Tibial nerve (tissue), 4 donors: ENCODE data around the gene S1PR1. TPM values are rescaled to one million over a fixed set of nuclear protein-coding genes. Genes with fewer than 3 reads are reported as not detected.

Source experiments
- DNase-seq, 2 donors: peaks; one replicate each; pipeline ENCODE4 v3.0.0-alpha.2; 2019; ENCODE audit warnings: low spot score in 2 of 2
- H3K27ac ChIP-seq, 4 donors: fragments of 200-600 bp; sonication (generic) in 3 of 4; one replicate each; pipeline ENCODE4 v1.5.1; 2017 to 2019; ENCODE audit warnings: mild to moderate bottlenecking in 1 of 4
- H3K27me3 ChIP-seq, 2 donors: fragments of 200-600 bp; sonication (generic) in 1 of 2; one replicate each; pipeline versions ENCODE4 v1.5.1 to v1.6.0; 2017 to 2019
- H3K36me3 ChIP-seq, 3 donors: fragments of 200-600 bp; sonication (generic); one replicate each; pipeline ENCODE4 v1.5.1; 2018 to 2019
- H3K4me1 ChIP-seq, 4 donors: fragments of 200-600 bp; sonication (generic) in 3 of 4; one replicate each; pipeline ENCODE4 v1.5.1; 2017 to 2019
- H3K4me3 ChIP-seq, 4 donors: fragments of 200-600 bp; sonication (generic) in 3 of 4; one replicate each; pipeline ENCODE4 v1.5.1; 2017 to 2019; ENCODE audit warnings: mild to moderate bottlenecking in 1 of 4, moderate library complexity in 1 of 4
- H3K9me3 ChIP-seq, 4 donors: fragments of 200-600 bp; sonication (generic) in 3 of 4; one replicate each; pipeline ENCODE4 v1.5.1; 2017 to 2019
- CTCF ChIP-seq, 5 experiments: fragments of 200-600 bp in 3 of 5; fragments of 450-650 bp in 2 of 5; sonication (generic) in 3 of 5; IDR thresholded peaks; one replicate each; pipeline ENCODE4 v1.5.1; 2016 to 2019; ENCODE audit warnings: antibody characterized with exemption in 5 of 5, mild to moderate bottlenecking in 3 of 5, moderate library complexity in 2 of 5
- EP300 ChIP-seq, 2 donors: sonication (generic); formaldehyde crosslinking; IDR thresholded peaks; one replicate each; pipeline ENCODE4 v1.6.1; 2017; ENCODE audit warnings: antibody characterized with exemption in 2 of 2, mild to moderate bottlenecking in 1 of 2
- POLR2A ChIP-seq, 2 donors: fragments of 450-650 bp; IDR thresholded peaks; one replicate each; pipeline ENCODE4 v1.6.1; 2017; ENCODE audit warnings: antibody characterized with exemption in 2 of 2, mild to moderate bottlenecking in 2 of 2, moderate library complexity in 2 of 2
- WGBS, 2 donors: methylation state at CpG; one replicate each; pipeline ENCODE4 v1.1.5; 2018; 5-methylcytosine and 5-hydroxymethylcytosine counted together
- total RNA-seq, 4 donors: library from RNA; depleted of rRNA; stranded (reverse); fragments of >200 nt; gene quantifications; one replicate each; pipeline ENCODE4 v1.1.0, GENCODE V29; 2016

S1PR1 gene
- total RNA-seq, 4 donors from 2014 or later, result 22.2 to 101 (median 59.4) TPM

GRCh38 chr1:101233495-101233894, 3.3 kb upstream of the S1PR1 start:
- H3K9me3 ChIP-seq, result peaks cover 0 to 12% (median 0%) of the 10 kb centered on the region in 4 donors
- H3K4me1 ChIP-seq, result peaks cover 0 to 24% (median 14%) of the 10 kb centered on the region in 4 donors
- H3K36me3 ChIP-seq, result no peaks in the 10 kb centered on the region
- no peak overlapping the region for H3K4me3 ChIP-seq
- no peaks in the 10 kb centered on the region for H3K27me3 ChIP-seq
- TF ChIP-seq EP300 (IDR thresholded peaks at IDR 0.05) (no peak), CTCF (IDR thresholded peaks at IDR 0.05) (no peak), POLR2A (IDR thresholded peaks at IDR 0.05) (no peak)
- no peak overlapping the region for H3K27ac ChIP-seq
- DNase-seq, result no peak
- 79 to 82% methylated on average over 7 of the region's 7 CpGs for WGBS, 2 donors

- Histone ChIP-seq H3K9me3 (peaks cover 0 to 12% (median 0%) of the 10 kb centered on the region in 4 donors), H3K4me3 (peak overlapping the region in 2 of 4 donors; percentile 65 to 77), H3K4me1 (peaks cover 0 to 29% (median 17%) of the 10 kb centered on the region in 4 donors), H3K27me3 (no peaks in the 10 kb centered on the region), H3K27ac (peak overlapping the region in 2 of 4 donors; percentile 76 to 83), H3K36me3 (no peaks in the 10 kb centered on the region)
- TF ChIP-seq POLR2A (IDR thresholded peaks at IDR 0.05), result no peak
- TF ChIP-seq EP300 (IDR thresholded peaks at IDR 0.05), result no peak
- TF ChIP-seq CTCF (IDR thresholded peaks at IDR 0.05), result no peak
- WGBS, 2 donors, result 24 to 26% methylated on average over 6 of the region's 6 CpGs
- no peak for DNase-seq
These were observed 1.6 kb upstream of the S1PR1 start for GRCh38 chr1:101235216-101235695.

GRCh38 chr1:101235696-101236515, 913 bp upstream of the S1PR1 start:
- H3K27ac ChIP-seq, result peak overlapping the region; percentile 23 to 83 (median 70)
- peaks cover 0 to 29% (median 17%) of the 10 kb centered on the region in 4 donors for H3K4me1 ChIP-seq
- H3K4me3 ChIP-seq, result peak overlapping the region; percentile 40 to 77 (median 64)
- TF ChIP-seq CTCF (IDR thresholded peaks at IDR 0.05) (no peak), EP300 (IDR thresholded peaks at IDR 0.05) (peak in 1 of 2 donors; percentile 49)
- peaks cover 0 to 12% (median 0%) of the 10 kb centered on the region in 4 donors for H3K9me3 ChIP-seq
- no peaks in the 10 kb centered on the region for H3K27me3 ChIP-seq
- WGBS, 2 donors, result 2% methylated on average over 40 to 41 of the region's 43 CpGs
- no peaks in the 10 kb centered on the region for H3K36me3 ChIP-seq
- DNase-seq, result peak in 1 of 2 donors; percentile 30

DNA sequence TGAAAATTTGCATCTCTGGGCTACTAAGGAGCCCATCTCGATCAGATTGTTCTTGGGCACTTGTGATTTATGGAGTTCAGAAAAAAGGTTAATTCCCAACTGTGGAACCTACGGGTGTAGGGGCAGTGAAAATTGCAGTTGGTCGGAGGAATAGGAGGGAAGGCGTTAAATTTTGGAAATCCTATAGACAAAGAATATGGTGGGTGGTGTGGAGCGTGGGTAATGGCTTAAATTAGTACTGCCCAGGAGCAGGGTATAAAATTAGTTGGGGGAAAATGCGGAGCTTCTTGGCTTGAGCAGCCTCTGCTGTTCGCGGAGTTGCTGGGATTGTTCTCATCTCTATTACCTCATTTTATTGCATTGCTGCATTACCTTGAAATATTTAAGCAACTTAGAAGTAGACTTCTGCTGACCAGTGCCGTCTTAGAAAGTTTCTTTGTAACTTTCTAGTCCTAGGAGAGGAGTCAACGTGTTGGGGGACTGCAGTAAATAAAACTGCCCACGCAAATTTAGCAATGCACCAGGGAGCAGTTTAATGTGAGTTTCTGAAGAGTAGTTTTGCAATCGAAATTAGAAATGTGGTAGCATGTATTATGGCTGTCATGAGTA, 514 bp downstream of the S1PR1 start:
- Histone ChIP-seq H3K36me3 (no peaks in the 10 kb centered on the region), H3K27ac (peak overlapping the region in 3 of 4 donors; percentile 5 to 83 (median 76)), H3K4me3 (peak overlapping the region; percentile 40 to 77 (median 64)), H3K9me3 (no peaks in the 10 kb centered on the region), H3K4me1 (peaks cover 0 to 29% (median 17%) of the 10 kb centered on the region in 4 donors), H3K27me3 (no peaks in the 10 kb centered on the region)
- DNase-seq, result no peak
- WGBS, 2 donors, result 2% methylated on average over 12 of the region's 12 CpGs
- no peak for TF ChIP-seq CTCF (IDR thresholded peaks at IDR 0.05)
- no peak for TF ChIP-seq POLR2A (IDR thresholded peaks at IDR 0.05)
- TF ChIP-seq EP300 (IDR thresholded peaks at IDR 0.05), result no peak
